Measurements from ENCODE around the gene NUMB. TPM values are rescaled to one million over a fixed set of nuclear protein-coding genes. Genes with fewer than 3 reads are reported as not detected.

The NUMB gene
- total RNA-seq, 2 donors from 2014 or later, result 79.9 to 85.2 TPM

DNA sequence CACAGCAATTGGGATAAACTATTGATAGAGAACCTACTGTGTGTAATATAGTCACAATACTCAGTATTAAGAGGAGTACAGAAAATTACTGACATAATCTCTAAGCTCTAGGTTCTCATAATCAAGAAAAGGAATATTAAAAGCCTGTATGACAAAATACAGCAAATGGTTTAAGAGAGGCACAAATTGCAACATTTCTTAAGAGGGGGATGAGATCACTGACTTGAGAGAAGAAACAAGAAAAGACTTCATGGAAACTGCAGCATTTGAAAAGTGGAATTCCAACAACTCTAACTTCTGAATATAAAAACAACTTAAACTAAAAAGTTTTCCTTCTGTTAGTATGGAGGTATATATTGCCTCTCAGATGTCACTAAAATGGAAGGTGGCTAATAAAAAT is 89.7 kb downstream of the NUMB start:
- H3K9me3 Mint-ChIP-seq, result no peaks in the 10 kb centered on the region
- H3K4me3 ChIP-seq (ENCODE audit: low read length), result no peak overlapping the region
- no peaks in the 10 kb centered on the region for H3K9me3 ChIP-seq (ENCODE audit: control insufficient read depth, low read length)
- no peak overlapping the region for H3K27ac ChIP-seq (ENCODE audit: low read depth, low read length)
- H3K27me3 ChIP-seq (ENCODE audit: control insufficient read depth, insufficient read depth, low read length, poor library complexity, severe bottlenecking), result no peaks in the 10 kb centered on the region
- no peak for DNase-seq
- H3K4me1 ChIP-seq (ENCODE audit: control insufficient read depth, insufficient read depth, low read length), result no peaks in the 10 kb centered on the region
- H3K9ac ChIP-seq (ENCODE audit: extremely low read depth, low read length, poor library complexity, severe bottlenecking), result no peak overlapping the region
- no peak overlapping the region for H3K27ac Mint-ChIP-seq
- TF ChIP-seq, protein P1, sequence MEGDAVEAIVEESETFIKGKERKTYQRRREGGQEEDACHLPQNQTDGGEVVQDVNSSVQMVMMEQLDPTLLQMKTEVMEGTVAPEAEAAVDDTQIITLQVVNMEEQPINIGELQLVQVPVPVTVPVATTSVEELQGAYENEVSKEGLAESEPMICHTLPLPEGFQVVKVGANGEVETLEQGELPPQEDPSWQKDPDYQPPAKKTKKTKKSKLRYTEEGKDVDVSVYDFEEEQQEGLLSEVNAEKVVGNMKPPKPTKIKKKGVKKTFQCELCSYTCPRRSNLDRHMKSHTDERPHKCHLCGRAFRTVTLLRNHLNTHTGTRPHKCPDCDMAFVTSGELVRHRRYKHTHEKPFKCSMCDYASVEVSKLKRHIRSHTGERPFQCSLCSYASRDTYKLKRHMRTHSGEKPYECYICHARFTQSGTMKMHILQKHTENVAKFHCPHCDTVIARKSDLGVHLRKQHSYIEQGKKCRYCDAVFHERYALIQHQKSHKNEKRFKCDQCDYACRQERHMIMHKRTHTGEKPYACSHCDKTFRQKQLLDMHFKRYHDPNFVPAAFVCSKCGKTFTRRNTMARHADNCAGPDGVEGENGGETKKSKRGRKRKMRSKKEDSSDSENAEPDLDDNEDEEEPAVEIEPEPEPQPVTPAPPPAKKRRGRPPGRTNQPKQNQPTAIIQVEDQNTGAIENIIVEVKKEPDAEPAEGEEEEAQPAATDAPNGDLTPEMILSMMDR (conservative IDR thresholded peaks at IDR 0.05), result no peak
- no peak overlapping the region for H3K4me3 Mint-ChIP-seq
- H3K4me1 Mint-ChIP-seq, result no peaks in the 10 kb centered on the region
- peaks cover 20% of the 10 kb centered on the region for H3K36me3 ChIP-seq (ENCODE audit: control insufficient read depth, insufficient read depth, low read length)
- peaks cover 18% of the 10 kb centered on the region for H3K36me3 Mint-ChIP-seq (ENCODE audit: low read depth)
- H3K27me3 Mint-ChIP-seq (ENCODE audit: insufficient read depth), result no peaks in the 10 kb centered on the region

DNA sequence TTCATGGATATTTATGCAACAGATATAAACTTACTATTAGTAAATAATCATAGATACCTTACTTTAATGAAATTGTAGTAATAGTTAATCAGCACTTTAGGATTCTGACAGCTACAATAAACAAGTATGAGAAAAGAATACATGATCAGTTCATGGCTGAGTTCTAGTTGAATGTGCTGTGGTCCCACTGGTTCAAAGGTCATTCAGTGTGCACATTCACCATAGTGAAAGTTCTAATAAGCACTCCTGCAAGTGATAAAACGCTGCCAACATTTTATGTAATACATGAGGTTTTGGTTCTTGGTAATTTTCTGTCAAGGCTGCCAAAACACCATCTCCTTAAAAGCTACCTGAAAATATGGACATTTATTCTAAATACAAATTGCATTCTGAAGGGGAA is 92.6 kb downstream of the NUMB start:
- no peaks in the 10 kb centered on the region for H3K27me3 ChIP-seq (ENCODE audit: control insufficient read depth, insufficient read depth, low read length, poor library complexity, severe bottlenecking)
- H3K27ac ChIP-seq (ENCODE audit: low read depth, low read length), result no peak overlapping the region
- no peak overlapping the region for H3K9ac ChIP-seq (ENCODE audit: extremely low read depth, low read length, poor library complexity, severe bottlenecking)
- no peaks in the 10 kb centered on the region for H3K27me3 Mint-ChIP-seq (ENCODE audit: insufficient read depth)
- H3K36me3 Mint-ChIP-seq (ENCODE audit: low read depth), result peaks cover 28% of the 10 kb centered on the region
- no peak overlapping the region for H3K27ac Mint-ChIP-seq
- no peaks in the 10 kb centered on the region for H3K4me1 Mint-ChIP-seq
- WGBS, 2 experiments (ENCODE audit: insufficient coverage in 1 of 2, insufficient read length in 1 of 2), result 92% methylated on average over 1 of the region's 1 CpG; no CpG with 5 or more reads in 1 of the 2 experiments
- no peaks in the 10 kb centered on the region for H3K9me3 Mint-ChIP-seq
- no peak overlapping the region for H3K4me3 ChIP-seq (ENCODE audit: low read length)
- TF ChIP-seq, protein P1 (conservative IDR thresholded peaks at IDR 0.05), result no peak
- no peaks in the 10 kb centered on the region for H3K9me3 ChIP-seq (ENCODE audit: control insufficient read depth, low read length)
- no peaks in the 10 kb centered on the region for H3K4me1 ChIP-seq (ENCODE audit: control insufficient read depth, insufficient read depth, low read length)
- H3K36me3 ChIP-seq (ENCODE audit: control insufficient read depth, insufficient read depth, low read length), result peaks cover 26% of the 10 kb centered on the region
- DNase-seq, result no peak
- H3K4me3 Mint-ChIP-seq, result no peak overlapping the region

DNA sequence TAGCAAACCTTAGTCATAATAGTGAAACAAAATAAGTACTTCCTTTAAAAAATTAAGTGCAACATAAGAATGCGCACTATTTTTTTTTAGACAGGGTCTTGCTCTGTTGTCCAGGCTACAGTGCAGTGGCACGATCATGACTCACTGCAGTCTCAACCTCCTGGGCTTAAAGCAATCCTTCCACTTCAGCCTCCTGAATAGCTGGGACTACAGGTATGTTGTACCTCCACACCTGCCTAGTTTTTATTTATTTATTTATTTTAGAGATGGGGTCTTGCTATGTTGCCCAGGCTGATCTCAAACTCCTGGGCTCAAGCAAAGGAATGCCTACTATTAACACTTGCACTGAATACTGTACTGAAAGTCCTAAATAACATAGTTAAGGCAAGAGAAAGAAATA is 93.8 kb downstream of the NUMB start:
- H3K36me3 Mint-ChIP-seq (ENCODE audit: low read depth), result peaks cover 28% of the 10 kb centered on the region
- DNase-seq, result no peak
- Histone ChIP-seq H3K27ac (ENCODE audit: low read depth, low read length) (no peak overlapping the region), H3K27me3 (ENCODE audit: control insufficient read depth, insufficient read depth, low read length, poor library complexity, severe bottlenecking) (no peaks in the 10 kb centered on the region), H3K9me3 (ENCODE audit: control insufficient read depth, low read length) (no peaks in the 10 kb centered on the region), H3K4me1 (ENCODE audit: control insufficient read depth, insufficient read depth, low read length) (no peaks in the 10 kb centered on the region), H3K9ac (ENCODE audit: extremely low read depth, low read length, poor library complexity, severe bottlenecking) (no peak overlapping the region), H3K4me3 (ENCODE audit: low read length) (no peak overlapping the region), H3K36me3 (ENCODE audit: control insufficient read depth, insufficient read depth, low read length) (peaks cover 22% of the 10 kb centered on the region)
- TF ChIP-seq, protein P1 (conservative IDR thresholded peaks at IDR 0.05), result no peak
- peaks cover 4% of the 10 kb centered on the region for H3K4me1 Mint-ChIP-seq
- H3K27me3 Mint-ChIP-seq (ENCODE audit: insufficient read depth), result no peaks in the 10 kb centered on the region
- H3K9me3 Mint-ChIP-seq, result no peaks in the 10 kb centered on the region
- H3K27ac Mint-ChIP-seq, result no peak overlapping the region
- 96 to 98% methylated on average over 2 of the region's 2 CpGs for WGBS, 2 experiments (ENCODE audit: insufficient coverage in 1 of 2, insufficient read length in 1 of 2)
- no peak overlapping the region for H3K4me3 Mint-ChIP-seq
